Keratinocyte (primary cell): ENCODE measurements around the gene KREMEN1.

Source experiments
- CTCF ChIP-seq, 3 experiments: IDR thresholded peaks in 1 of 3; conservative IDR thresholded peaks in 1 of 3; optimal IDR thresholded peaks in 1 of 3; 2 replicates in 2 of 3; 3 replicates in 1 of 3; pipeline versions ENCODE3 to v1.5.1; 2011; ENCODE audit warnings: low read length in 3 of 3, mild to moderate bottlenecking in 3 of 3, moderate library complexity in 2 of 3, control low read depth in 1 of 3, inconsistent platforms in 1 of 3; ENCODE audit not compliant: insufficient read depth in 2 of 3; ENCODE audit errors: extremely low read depth in 1 of 3
- EZH2 ChIP-seq: IDR thresholded peaks from one replicate; pipeline ENCODE4 v1.6.1; 2012; ENCODE audit warnings: inconsistent platforms, mild to moderate bottlenecking, low read length, moderate library complexity

DNA sequence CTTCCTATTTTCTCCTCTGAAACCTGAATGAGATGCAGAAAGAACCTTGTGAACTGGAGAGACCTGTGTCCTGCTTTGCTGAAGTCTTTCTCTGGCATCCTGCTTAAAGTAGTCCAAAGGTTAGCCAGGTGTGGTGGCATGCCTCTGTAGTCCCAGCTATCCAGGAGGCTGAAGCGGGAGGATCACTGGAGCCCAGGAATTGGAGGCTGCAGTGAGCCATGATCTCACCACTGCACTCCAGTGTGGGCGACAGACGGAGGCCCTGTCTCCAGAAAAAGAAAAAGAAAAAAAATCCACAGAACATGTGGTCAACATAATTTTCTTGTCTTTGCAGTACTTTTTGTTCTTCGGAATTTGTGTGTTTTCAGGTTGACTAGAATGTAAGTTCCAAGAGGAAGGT is 2.3 kb upstream of the KREMEN1 start:
- TF ChIP-seq CTCF (optimal IDR thresholded peaks at IDR 0.05 in 1 of 3, IDR thresholded peaks at IDR 0.05 in 1 of 3, conservative IDR thresholded peaks at IDR 0.05 in 1 of 3; ENCODE audit: extremely low read depth in 1 of 3, insufficient read depth in 2 of 3, low read length in 3 of 3) (no peak), EZH2 (no peak)
